ENCODE results near the gene ERGIC1.

DNA sequence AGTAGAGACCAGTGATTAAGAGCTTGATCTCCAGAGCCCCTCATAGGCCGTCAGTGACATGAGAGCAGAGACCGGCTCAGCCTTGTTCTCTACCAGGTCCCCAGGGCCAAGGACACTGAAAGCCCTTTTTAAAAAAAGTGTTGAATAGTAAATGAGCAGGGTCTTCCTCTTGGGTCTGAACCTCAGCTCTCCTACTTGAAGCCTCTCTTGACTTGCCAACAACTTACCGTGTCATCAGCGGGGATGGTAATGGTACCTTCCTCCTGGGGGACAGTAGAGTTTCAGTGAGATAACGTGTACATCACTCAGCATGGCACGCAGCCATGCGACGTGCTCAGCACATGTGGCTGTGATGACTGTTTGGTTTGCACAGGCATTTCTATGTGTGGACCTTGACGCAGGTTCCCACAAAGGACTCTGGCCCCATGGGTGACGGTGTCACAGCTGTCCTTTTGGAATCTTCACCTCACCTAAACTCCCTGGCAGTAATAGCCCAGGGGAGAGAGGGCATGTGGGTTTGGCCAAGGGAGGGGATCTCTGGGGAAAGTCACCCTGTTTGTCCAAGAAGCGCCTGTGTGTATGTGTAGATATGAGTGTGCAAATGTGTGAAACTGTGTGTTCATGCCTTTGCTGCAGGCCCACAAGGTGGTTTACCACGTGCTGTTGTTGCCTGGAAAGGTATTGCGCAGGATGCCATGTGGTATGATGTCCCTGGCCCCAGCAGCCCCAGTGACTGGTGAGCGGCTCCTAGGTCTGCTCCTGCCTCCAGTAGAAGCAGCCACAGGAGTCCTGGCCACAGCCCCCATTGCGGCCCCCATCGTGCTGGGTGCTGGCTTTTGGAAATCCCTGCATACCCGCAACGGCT lies 18.7 kb downstream of the ERGIC1 start:
- TF ChIP-seq, protein P1, sequence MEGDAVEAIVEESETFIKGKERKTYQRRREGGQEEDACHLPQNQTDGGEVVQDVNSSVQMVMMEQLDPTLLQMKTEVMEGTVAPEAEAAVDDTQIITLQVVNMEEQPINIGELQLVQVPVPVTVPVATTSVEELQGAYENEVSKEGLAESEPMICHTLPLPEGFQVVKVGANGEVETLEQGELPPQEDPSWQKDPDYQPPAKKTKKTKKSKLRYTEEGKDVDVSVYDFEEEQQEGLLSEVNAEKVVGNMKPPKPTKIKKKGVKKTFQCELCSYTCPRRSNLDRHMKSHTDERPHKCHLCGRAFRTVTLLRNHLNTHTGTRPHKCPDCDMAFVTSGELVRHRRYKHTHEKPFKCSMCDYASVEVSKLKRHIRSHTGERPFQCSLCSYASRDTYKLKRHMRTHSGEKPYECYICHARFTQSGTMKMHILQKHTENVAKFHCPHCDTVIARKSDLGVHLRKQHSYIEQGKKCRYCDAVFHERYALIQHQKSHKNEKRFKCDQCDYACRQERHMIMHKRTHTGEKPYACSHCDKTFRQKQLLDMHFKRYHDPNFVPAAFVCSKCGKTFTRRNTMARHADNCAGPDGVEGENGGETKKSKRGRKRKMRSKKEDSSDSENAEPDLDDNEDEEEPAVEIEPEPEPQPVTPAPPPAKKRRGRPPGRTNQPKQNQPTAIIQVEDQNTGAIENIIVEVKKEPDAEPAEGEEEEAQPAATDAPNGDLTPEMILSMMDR (conservative IDR thresholded peaks at IDR 0.05; ENCODE audit: low read length): no peak
- TF ChIP-seq EZH2phosphoT487 (IDR thresholded peaks at IDR 0.05; ENCODE audit: borderline replicate concordance): no peak
